ENCODE data around the gene RGS6.

- TF ChIP-seq CTCF (IDR thresholded peaks at IDR 0.05) (no peak), POLR2AphosphoS5 (IDR thresholded peaks at IDR 0.05) (no peak)
Measured at GRCh38 chr14:72284176-72284575, 351.9 kb downstream of the RGS6 start.
